Nucleus accumbens (tissue), 56 donors: ENCODE measurements around the gene RASAL2.
A peak's percentile ranks its signal among the peaks of the same experiment; 100 is the strongest.
"Not testable (repeated sequence)": the region's sequence is repeated elsewhere in the genome, so short reads cannot be mapped to it uniquely, and the experiment has no call there.

Experiments
- DNase-seq, 56 donors: peaks; one replicate each; lab custom pipeline; 2025; lab: John Stamatoyannopoulos, UW

The RASAL2 gene

DNA sequence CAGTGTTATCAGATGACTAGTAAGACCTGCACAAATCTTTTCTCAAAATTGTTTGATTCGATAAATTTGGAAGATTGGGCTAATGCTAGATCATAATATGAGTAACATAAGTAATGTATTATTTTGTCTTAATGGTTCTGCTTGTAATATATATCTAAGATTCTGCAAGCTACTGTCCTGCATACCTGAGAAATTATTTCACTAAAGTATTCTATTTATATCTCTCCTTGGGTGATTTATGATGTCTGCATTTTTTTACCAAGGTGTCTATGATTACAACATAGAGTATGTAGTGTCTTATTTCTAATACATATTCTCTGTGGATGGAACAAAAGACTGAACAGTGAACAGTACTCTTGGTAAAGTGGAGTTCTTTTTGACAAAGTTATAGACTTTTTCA, 236.2 kb downstream of the RASAL2 start:
- DNase-seq = no peak

DNA sequence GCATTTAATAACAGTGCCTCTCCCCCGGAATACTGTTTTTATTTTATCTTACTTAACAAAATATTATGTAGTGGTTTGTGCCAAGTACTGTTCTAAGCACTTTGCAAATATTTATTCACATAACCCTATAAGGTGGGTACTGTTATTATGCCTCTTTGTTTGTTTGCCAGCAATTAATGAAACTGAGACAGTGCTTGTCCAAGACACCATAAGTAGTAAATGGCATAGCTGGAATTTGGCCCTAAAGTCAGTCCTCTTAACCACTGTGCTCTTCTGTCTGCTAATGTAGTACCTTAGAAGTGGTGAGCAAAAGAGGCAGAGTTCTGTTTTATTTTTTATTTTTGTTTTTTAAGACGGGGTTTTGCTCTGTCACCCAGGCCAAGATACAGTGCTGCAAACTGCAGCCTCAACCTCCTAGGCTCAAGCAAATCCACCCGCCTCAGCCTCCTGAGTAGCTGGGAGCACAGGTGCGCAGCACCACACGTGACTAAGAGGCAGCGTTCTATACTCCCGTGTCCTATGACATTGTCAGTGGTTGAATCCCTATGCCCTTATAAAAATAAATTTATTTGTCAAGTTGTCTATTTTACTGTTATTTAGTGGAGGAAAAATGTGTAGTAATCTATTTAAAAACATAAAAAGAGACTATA, 237.1 kb downstream of the RASAL2 start:
- no peak for DNase-seq

DNA sequence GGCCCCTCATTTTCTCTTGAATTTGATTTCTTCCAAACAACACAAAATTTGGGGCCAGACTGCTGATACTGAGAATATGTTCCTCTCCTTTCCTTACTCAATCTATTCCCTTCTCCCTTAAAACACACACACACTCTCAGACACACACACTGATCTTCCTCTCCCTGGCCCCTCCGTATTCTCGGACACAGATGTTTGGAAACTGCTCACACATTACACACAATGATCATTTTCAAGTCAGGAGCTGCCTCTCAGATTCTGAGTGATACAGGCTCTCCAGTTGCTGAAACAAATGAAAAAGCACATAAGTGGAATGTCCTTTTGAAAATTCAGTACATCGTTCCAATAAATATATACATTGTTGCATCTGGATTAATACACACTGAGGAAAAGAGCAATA, 241.5 kb downstream of the RASAL2 start:
- DNase-seq = no peak

DNA sequence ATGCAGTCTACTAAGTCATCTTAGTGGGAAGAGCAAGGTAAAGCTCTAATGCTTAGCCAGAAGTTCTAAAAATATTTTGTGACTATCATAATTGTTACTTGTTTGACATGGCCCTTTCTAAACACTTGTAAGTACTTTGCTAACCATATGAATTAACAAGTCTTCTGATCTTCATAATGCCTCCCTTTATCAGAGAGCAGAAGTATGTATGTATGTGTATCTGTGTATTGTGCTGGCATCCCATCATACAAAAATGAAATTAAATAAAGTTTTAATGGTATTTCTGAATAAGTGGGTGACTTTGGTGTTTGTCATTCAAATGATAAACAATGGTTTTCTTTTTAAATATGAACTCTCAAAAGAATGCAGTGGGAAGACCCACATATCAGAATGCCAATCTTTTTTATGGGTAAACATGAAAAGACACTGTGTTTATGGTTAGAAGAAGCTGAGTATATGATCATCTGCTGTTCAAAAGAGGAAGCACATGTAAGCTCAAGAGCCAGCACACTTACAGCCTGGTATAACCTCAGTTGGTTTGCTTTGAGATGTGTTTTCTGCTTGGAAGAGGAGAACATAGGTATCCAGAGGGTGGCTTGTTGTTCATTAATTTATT, 243.3 kb downstream of the RASAL2 start:
- DNase-seq = no peak

DNA sequence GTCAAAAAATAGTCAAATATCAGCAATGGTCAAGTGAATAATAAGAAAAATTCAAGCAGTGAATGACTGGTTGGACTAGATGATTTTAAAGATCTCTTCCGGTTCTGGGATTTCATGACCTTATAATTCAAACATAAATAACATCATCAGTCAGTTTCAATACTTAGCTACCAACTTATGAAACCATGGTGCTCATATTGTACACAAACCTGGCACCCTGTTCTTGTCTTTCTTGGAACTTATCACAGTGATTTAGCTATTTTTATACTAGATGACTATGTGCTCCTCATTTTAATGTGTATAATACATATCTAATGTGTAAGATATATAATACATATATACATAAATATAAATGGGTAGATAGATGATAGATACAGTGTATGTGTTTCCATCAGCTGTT, 245.9 kb downstream of the RASAL2 start:
- DNase-seq = no peak

DNA sequence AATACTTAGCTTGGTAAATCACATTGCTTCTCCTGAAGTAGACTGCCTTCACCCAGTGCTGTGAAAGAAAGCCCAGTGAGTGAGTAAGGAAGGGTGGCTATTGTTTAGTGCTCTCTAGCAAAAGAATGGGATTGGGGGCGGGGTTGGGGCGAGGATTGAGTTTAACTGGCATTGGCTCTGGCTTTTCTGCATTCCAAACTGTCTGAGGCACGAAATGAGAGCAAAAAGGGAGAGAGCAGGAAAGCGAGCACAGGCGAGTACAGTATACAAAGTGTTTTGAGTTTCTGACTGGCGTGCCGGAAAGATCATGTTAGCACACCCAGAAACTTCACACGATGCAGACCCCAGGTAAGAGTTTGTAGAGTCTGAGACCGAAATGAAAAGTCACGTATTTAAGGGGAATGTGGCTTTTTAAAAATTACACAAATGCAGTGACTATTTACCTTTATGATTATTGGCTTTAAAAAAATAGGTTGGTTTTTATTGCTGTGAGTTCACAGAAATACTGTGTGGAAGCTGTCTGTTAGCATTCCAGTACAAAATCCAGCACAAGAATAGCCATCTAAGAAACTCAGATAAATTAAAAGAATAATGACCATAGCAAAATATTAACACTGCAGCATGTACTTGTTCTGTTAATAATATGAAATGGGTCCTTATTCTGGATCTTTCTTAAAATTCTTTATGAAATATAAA, 247.5 kb downstream of the RASAL2 start:
- DNase-seq = peak in 3 of 56 donors; percentile 7 to 19 (median 12)

DNA sequence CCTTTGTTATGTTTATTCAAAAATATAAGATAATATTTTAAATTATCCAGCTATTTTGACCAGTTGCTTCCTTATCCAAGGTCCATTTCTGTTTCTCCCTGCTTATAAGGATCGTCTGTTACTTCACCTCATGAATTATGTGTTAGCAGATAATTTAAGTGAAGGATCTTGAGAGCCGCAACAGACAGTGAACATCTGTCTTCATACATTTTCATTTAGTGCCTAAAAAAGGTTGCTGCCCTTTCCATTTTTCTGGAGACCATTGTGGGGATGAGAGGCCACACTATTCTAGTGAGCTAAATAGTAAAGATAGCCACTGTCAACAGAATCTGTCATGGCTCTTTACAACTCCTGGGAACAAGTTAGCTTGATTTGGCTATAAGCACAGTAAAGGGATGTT, 248.8 kb downstream of the RASAL2 start:
- no peak for DNase-seq

DNA sequence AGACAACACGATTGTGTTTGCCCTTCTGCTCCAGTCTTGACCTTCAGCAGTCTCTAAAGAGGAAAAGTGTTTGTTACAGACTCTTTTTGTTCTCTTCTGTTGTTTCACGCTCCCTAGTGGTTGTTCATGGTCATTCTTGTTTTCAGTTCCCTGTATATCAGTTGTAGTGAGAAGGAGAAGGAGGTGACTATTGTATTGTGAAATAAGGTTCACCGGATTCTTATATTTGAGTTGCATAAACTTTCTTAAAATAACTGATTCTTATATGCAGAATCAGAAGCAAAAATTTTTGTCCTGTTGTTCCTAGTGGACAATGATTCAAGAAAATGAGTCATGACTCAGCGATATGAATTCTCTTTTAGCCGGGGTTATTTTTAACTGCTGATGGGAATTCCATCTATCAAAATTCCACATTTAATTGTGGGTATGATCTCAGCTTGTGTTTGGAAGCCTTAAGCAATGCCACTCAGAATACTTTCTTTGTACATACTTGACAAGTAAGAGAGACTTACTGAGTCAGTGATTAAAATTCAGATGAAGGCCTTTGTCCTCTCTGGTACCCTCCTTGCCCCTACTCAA, 250.7 kb downstream of the RASAL2 start:
- DNase-seq = peak in 1 of 56 donors; percentile 5

DNA sequence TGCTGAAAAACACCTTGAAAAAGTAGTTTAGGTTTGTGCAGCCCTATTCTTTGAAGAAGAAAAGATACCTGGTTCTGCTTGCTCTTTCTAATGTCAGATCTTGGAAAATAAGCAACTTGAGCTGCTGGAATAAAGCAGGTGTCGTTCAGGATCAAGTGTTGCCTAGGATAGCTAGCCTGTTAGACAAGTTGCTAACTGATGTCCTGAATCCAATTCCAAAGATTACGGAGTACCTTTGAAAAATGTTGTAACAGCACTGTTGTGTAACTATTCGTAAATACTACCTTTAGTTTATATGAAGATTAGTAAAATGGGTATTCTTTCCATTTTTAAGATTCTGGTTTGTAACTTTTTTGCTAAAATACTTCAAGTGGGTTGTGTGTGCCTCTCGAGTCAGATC, 251.3 kb downstream of the RASAL2 start:
- DNase-seq = no peak

DNA sequence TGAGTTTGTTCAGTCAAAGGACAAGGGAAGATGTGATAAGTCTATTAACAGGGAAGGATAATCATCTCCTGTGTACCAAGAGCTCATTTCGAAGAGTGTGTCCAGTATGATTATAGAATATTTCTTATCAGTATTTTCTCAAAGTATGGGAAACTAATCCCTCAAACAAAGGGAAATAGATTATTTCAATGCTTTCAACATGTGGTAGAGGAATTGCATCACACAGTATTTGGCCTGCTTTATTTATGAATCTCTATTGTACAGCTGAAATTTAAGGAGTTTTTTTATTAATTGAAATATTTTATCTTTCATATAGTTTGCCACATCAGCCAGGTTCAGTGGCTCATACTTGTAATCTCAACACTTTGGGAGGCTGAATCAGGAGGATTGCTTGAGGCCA, 251.9 kb downstream of the RASAL2 start:
- no peak for DNase-seq

DNA sequence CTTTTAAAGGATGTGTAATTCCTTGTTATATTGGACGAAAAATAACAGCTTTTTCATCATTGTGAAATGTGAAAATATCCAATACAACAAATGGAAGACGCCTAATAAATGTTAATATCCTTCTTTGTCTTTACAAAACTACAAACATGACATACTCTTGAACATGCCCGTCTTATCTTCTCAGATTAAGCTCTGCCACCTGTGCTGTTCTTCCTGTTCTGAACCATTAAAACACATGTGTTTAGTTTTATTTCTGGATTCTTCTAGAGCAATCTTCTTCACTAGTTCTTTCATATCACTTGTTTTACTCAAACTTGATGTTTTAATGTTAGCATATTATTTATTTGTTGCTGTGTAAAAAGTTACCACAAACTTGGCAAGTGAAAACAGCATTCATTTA, 255.9 kb downstream of the RASAL2 start:
- no peak for DNase-seq

DNA sequence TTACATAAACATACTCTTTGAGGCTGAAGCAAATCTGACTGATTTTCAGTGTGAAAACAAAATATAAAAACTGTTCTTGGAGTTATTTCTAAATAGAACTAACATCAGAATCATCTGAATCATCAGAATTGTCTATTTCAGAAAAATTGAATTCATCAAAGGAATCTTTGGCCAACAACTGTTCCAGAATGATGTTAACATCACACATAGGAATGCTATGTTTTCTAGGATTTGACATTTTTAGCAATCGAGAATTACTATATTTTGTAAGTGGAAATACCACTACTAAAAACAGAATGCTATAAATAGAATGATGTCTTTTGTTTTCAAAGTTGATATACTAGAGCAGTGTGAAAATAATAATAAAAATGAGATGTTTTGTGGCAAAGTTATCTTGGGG, 258.0 kb downstream of the RASAL2 start:
- not testable (repeated sequence) for DNase-seq

DNA sequence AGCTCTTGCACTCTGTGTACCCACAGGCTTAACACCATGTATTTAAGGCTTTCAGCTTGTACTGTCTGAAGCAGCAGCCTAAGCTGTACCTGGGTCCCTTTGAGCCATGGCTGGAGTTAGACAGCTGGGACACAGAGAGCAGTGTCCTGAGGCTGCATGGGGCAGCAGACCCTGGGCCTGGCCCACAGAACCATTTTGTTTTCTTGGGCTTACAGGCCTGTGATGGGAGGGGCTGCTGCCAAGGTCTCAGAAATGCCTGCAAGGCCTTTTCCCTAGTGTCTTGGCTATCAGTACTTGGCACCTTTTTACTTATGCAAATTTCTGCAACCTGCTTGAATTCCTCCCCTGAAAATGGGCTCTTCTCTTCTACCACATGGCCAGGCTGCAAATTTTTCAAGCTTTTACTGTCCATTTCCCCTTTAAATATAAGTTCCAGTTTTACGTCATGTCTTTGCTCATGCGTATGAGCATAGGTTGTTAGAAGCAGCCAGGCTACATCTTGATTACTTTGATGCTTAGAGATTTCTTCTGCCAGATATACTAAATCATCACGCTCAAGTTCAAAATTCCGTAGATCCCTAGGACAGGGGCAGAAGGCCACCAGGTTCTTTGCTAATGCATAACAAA, 259.0 kb downstream of the RASAL2 start:
- no peak for DNase-seq

DNA sequence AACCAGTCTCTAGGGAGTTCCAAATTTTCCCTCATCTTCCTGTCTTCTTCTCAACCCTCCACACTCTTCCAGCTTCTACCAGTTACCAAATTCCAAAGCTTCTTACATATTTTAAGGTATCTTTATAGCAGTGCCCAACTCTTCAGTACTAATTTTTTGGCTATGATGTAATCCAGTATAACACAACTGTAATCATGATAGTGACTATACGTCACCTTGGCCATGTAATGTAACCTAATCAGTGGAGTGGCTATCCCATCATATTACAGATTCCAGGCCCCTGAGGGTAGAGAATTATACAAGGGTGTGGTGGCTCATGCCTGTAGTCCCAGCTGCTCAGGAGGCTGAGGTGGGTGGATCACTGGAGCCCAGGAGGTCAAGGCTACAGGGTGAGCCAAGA, 259.6 kb downstream of the RASAL2 start:
- DNase-seq = no peak

DNA sequence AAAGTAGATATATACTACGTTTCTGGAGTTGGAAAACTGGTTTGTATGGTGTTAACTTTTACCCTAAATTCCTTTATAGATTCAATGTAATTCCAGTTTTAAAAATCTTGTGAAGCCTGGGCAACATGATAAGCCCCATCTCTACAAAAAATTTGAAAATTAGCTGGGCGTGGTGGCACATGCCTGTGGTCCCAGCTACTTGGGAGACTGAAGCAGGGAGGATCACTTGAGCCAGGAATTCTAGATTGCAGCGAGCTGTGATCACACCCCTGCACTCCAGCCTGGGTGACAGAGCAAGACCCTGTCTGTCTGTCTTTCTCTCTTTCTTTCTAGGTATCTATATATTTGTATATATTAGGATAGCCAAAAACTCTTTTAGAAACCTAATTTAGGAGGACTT, 260.9 kb downstream of the RASAL2 start:
- DNase-seq = no peak

DNA sequence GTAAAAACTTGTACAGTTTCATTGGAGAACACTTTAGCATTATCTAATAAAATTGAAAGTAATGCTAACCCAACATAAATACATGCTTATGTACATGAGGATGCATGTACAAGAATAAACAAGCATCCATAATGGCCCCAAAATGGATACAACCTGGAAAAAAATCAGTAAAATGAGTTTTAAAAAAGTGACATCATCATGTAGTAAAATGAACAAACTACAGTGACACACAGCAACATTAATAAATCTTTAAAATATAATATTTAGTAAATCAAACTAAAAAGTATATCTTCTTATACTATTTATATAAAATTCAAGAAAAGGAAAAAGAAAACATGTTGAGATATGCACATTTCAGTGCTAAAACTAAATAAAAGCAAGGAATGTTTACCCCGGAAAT, 262.4 kb downstream of the RASAL2 start:
- no peak for DNase-seq

DNA sequence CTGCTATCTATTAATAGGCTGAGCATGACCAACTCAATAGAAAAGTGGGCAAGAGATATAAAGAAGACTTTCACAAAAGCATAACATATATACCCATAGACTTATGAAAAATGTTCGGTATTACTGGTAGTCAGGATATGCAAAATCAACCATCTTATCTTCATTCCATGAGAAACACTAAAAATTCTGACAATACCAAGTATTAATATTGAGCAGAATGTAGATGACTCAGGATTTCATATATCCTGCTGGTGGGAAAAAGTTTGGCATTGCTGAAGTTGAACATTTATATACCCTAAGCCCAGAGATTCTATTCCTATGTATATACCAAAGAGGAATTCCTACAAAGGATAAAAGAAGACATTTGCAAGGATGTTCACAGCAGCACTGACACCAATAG, 264.6 kb downstream of the RASAL2 start:
- DNase-seq = no peak

DNA sequence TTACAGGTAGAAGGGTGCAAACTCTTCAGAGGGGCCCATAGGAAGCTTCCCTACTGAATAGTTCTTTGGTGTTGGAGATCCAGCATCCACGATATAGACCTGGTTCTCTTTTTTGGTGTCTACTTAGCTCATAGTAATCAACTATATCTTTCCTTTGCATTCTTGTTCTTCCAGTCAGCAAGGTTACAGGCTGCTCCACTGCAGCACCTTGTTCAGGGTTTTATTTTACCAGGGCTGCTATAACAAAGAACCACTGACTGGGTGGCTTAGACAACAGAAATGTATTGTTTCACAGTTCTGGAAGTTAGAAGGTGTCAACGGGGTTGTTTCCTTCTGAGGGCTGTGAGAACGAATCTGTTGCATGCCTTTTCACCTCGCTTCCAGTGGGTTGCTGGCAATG, 266.5 kb downstream of the RASAL2 start:
- no peak for DNase-seq

DNA sequence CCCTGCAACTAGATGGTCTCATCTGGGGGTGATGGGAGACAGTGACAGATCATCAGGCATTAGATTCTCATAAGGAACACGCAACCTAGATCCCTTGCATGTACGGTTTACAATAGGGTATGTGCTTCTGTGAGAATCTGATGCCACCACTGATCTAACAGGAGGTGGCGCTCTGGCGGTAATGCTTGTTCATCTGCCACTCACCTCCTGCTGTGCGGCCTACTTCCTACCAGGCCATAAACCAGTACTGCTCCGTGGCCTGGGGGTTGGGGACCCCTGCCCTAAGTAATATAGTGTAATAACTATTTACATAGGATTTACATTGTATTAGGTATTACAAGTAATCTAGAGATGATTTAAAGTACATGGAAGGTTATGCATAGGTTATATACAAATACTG, 267.9 kb downstream of the RASAL2 start:
- no peak for DNase-seq

DNA sequence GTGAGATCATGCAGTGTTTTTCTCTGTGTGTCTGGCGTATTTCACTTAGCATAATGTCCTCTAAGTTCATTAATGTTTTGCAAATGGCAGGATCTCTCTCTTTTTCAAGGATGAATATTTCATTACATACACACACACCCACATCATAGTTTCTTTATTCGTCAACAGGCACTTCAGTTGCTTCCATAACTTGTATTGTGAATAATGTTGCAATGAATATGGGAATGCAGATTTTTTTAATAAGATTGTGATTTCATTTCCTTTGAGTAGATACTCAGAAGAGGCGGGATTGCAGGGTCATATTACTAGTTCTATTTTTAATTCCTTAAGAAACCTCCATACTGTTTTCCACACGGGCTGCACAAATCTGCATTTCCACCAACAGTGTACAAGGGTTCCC, 268.8 kb downstream of the RASAL2 start:
- no peak for DNase-seq

DNA sequence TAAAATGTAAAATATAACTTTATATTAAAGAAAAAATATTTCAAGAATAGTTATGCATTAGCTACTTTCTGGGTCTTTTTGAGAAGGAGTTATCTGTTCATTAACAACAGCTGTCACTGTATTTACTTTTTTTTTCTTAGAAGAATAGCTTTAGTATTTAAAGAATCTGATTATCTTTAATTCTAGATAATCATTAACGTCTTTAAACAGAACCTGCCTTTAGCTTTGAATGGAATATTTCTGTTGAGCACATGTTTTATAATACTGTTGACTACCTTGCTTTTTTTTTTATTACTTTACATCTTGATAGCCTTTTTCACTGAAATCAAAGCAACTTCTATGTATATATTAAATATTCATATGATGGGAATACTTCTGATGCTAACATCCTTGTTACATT, 270.9 kb downstream of the RASAL2 start:
- no peak for DNase-seq
